NCI-H460 (cell line): ENCODE data around the gene KCNMA1. TPM values are rescaled to one million over a fixed set of nuclear protein-coding genes. Genes with fewer than 3 reads are reported as not detected.
"Not testable (repeated sequence)": the region's sequence is repeated elsewhere in the genome, so short reads cannot be mapped to it uniquely, and the experiment has no call there.

ENCODE experiments used
- DNase-seq: peaks from one replicate; pipeline ENCODE4 v3.0.0-alpha.2; 2016; ENCODE audit warnings: low read depth; ENCODE audit errors: extremely low read depth
- polyA plus RNA-seq: library from polyadenylated mRNA; depleted of rRNA; stranded (reverse); fragments of >200 nt; gene quantifications from 2 replicates; pipeline ENCODE4 v1.2.3, GENCODE V29; 2014; cell fraction: nucleus; rRNA removed
- total RNA-seq: library from RNA; depleted of rRNA; stranded (reverse); fragments of >200 nt; shearing (Covaris generic); gene quantifications from 2 replicates; pipeline ENCODE4 v1.2.3, GENCODE V29; 2014; rRNA removed

Gene KCNMA1
- total RNA-seq = 0.52 and 0.54 TPM in 2 replicates
- 0.58 TPM in 1 of 2 replicates, not detected in the other for polyA plus RNA-seq

DNA sequence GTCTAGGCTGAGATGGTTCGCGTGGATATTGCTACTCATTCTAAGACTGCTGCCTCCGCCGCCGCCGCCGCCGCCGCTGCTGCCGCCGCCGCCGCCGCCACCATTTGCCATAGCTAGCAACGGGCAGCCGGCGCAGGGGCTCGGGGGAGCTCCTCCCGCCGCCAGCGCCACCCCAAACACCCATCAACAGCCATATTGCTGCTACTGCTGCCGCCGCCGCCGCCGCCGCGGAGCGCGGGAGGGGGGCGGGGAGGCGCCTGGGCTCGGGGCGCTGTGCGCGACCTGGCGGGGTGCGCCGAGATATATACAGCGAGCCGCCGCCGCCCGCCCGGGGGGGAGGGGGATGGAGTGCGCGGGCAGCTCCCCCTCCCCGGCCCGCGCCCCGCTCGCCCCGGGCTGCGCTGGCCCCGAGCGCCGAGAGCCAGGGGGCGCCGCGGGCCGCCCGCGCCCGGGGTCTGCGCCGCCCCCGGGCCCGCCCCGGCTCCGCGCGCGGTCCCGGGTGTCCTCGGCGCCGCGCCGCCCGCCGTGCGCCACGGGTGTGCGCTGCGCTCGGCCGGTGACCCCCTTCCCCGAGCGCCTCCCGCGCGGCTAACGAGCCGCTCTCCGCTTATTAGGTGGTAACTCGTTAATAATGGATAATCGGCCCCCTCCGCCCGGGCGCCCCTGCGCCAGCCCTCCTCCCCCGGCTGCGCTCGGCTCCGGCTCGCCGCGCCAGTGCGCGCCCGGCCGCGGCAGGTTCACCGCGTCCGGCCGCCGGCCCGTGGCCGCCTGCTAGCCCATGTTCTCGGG is at the start of gene KCNMA1:
Gene KCNMA1, minus strand, starts transcription at position 277 of the 789 bp plus-strand sequence.
- DNase-seq = no peak

DNA sequence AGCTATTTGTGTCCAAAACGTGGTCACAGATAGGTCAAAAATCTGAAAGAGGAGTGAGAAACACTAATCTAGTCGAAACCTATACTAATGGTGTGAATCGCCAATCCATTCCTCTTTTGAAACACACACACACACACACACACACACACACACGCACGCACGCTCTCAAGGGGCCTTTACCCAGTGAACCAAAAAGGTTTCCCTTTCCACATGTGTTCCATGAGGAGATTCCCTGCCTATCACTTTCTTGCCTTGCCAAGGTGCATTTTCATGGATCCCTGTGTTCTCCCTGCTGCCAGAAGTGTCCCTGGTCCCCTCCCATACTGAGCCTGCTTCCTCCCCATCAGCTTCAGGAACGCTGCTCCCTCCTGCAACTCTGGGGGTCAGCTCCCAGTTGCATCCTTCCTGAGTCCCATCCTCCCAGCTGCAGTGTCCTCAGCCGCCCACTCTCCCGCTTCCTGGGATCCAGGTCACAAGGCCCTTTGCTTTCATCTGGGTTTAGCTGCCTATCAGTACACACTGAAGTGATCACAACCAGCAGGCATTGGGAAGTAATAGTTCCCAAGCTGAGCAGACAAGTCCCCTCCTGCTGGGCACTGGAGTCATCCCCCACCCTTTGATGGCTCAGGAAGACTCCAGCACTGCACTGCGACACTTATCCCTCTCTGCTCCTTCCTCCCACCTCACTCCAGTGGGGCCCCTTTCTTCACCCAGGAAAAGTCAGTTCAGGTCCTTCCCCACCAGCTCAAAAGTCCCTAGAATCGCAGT is 49.2 kb upstream of the KCNMA1 start:
- no peak for DNase-seq

DNA sequence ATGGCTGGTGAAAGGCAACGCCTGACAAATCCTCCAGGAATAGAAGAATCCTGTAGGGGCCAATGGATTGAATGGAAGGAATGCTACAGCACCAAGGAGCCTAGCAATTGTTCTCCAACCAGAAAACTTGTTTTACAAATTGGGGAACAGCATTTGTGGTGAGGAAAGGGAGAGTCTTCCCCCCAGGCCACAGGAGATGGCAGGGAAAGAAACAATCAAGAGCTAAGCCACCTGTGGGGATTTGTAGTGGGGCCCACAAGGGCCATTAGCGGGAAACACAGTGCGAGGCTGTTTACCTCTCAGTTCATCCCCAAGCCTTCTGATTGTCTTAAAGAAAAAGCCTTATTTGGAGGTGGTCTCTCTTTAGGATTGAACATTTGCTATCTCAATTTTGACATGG is 48.5 kb upstream of the KCNMA1 start:
- DNase-seq = no peak

DNA sequence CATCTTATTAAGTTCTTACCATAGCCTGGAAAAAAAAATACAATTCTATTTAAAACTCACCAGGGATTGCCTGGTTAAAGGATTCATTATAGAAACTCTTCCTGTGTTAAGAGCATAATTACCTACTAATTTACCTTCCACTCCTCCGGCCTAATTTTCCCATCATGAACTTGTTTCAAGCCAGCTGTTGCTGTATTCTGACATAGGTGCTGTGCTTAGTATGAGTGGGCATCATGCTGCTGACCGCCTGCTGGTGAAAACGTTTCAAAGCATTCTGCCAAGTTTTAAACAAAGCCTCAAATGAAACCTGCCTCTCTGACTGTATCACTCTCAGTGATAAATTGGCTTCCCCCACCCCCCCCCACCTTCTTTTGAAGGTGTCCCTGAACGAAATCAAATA is 47.8 kb upstream of the KCNMA1 start:
- no peak for DNase-seq

DNA sequence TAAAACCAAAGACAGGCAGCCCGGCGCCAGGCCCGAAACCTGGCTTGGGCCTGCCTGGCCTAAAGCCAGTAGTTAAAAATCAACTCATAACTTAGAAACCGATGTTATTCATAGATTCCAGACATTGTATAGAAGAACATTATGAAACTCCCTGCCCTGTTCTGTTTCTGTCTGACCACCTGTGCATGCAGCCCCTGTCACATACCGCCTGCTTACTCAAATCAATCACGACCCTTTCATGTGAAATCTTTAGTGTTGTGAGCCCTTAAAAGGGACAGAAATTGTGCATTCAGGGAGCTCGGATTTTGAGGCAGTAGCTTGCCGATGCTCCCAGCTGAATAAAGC is 45.5 kb upstream of the KCNMA1 start:
- not testable (repeated sequence) for DNase-seq

DNA sequence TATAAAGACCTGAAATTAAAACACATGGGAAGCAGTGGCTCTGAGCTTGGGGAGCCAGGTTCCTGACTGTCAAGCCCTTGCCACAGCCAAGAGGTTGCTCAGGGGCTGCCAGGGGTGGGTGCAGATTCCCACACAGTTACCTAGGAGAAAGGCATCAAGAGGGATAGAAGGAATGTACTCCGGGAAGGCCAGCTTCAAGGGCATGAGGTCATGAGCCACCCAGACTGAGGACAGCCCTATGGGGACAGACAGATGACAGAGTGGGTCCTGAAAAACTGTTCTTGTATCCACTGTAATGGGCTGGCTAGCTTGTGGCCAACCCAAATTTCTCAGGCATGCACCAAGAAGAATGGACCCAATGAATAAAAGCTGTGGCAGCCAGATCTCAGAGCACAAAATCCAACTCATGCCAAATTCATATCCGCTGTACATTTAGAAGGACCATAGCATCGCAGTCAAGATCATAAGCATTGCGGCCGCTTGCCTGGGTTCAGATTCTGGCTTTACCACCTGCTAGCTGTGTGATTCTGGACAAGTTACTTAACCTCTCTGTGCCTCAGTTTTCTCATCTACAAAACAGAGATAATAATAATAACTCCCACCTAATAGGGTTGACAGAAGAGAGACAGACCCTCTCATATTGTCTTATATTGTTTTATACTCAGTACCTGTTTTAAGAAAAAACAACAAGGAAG is 44.9 kb upstream of the KCNMA1 start:
- DNase-seq = no peak

DNA sequence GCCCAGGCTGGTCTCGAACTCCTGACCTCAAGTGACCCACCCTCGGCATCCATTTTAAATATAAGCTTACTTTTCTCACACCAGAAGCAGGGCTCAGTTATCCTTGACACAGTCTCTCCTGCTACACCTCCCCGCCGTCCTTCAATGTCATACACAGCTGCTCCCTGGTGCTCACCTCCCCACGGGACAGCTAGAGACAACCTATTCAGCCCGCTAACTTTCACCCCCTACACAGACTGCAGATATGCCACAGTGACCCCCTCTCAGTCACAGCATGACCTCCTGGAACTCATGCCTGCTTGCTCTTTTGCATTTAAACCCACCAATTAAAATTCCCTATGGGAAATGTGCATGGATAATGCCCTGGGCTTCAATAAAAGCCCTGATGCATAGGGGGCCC is 44.2 kb upstream of the KCNMA1 start:
- DNase-seq = no peak

DNA sequence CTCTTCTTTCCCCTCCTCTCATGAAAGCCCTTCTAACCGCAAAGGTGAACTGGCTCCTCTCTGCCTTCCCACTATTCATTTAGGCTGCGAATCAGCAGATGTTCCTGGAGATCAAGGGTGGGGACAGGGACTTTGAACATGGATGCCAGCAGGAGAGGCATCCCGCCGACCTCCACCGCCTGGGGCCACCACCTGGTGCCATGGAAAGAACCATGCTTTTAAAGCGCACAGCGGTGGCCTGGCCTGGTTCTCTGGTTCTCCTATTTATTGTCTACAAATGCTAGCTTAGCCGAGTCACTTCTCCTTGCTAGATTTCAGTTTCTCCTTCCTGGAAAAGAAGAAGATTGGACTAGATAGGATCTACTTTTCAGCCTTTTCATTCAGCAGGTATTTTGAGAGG is 43.2 kb upstream of the KCNMA1 start:
- DNase-seq = no peak

DNA sequence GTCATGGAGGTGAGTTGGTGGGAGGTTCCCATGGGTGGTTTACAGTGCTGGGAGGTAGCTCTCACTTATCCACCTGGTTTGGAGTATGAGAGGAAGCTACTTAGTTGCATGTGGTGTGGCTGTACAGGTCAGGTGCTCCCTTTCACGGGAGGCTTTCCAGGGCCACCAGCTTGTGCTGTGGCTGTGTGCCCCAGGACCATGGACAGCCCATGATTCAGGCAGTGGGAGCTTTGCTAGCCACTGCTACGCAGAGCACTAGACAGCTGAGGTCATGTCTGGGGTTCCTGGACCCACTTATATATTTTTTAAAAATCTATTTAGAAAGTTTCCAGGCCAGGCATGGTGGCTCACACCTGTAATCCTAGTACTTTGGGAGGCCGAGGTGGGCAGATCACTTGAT is 42.5 kb upstream of the KCNMA1 start:
- no peak for DNase-seq

DNA sequence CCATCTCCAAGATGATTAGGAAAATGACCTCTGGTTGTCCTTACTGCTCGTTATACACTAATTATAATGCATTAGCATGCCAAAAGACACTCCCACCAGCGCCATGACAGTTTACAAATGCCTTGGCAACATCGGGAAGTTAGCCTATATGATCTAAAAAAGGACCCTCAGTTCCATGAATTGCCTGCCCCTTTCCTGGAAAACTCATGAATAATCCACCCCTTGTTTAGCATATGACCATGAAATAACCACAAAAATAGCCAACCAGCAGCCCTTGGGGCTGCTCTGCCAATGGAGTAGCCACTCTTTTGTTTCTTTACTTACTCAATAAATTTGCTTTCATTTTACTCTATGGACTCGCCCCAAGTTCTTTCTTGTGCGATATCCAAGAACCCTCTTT is 41.6 kb upstream of the KCNMA1 start:
- DNase-seq = no peak

DNA sequence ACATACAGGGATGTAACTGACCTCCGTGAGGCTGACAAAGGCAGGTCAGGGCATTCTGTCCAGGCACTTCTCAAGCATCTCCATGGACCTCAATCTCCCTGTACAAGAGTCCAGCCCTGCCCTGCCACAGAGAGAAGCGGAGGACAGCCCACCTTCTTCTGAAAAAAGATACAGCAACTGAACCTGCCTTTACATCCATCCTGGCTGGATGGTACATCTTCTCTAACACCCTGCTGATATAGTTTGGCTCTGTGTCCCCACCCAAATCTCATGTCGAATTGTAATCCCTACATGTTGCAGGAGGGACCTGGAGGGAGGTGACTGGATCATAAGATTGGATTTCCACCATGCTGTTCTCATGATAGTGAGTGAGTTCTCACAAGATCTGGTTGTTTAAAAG is 40.5 kb upstream of the KCNMA1 start:
- no peak for DNase-seq

DNA sequence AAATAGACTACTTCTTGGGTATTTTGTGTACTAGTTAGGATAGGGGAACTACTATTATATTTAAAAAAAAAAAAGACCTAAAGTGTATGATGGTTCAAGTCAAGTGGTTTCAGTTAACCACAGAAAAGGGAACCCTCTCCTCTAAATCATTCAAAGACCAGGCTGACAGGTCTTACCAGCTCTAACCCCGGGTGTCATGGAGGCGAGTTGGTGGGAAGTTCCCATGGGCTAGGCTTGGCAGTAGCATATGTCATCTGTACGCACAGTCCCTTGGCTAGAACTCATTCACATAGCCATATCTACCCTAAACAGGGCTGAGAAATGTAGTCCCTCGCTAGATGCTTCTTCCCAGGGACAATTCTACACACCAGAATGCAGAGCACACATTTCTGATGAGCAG is 37.7 kb upstream of the KCNMA1 start:
- DNase-seq = no peak

DNA sequence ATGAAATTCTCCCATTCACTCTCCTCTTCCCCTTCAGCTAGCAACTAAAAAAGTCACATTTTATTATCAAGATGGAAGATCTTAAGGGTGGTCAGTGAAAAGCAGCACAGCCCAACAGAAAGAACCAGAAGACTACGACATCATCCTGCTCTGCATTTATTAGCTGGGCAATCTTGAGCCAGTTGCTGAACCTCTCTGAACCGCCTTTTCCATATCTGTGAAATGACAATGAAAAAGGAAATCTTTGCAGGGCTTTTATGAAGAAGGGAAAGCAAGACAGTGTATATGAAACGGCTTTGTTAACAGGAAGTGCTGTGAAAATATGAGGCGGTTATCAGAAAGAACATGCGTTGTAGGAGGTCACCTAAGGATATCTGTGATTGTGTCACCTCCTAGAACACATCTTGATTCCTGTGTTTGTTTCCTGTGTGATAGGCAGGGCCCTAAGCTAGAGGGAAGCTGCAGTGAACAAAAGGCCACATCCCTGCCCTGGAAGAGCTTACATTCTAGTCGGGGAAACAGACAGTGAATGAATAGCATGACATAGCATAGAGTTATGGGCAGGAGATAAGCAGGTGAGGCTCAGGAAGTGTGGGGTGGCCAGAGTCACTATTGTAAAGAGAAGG is 36.0 kb upstream of the KCNMA1 start:
- no peak for DNase-seq

DNA sequence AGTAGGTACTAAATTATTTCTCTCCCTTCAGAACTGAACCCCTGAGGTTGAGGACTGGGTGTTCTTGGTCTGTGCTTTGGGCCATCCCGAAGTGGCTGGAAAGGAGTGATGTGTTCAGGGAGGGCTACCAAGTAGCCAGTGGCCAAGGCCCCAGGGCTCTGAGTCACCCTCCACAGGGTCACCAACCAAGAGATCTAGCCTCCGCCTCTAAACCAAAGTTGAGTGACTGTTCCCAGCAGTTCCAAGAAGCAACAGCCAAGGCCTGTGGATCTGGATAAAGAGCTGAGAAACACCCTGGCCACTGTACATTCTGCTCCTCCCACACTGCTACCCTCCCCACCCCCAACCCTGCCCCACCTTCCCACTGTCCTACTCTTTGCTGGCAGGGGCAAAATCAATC is 35.5 kb upstream of the KCNMA1 start:
- DNase-seq = no peak

DNA sequence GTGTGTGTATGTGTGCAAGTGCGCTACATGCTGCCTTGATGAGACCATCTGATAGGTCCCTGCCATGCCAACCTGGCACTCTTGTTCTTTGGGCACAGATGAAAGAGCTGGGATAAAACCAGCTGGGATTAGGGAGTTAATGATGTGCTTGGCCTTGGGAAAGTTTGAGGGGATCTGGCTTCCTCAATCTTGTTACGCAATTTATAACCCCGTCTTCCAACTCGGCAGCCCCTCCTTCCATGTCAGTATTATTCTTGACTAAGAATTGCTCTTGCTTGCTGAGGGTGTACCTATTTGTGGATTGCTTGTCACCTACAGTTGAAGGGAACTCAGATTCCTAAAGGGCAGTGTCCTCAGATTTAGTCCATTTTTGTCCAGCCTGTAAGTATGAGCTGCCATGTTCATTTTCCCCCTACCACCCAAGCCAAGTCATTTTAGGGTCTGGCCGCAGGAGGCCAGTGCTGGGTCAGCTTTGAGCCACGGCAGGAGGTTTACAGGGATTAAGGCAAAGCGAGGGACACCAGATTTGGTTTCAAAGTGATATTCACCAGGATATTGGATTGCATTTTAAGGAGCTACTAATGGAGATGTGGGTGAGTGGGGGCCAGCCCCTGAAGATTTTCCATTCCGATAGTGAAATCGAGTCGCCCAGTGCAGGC is 34.1 kb upstream of the KCNMA1 start:
- no peak for DNase-seq

DNA sequence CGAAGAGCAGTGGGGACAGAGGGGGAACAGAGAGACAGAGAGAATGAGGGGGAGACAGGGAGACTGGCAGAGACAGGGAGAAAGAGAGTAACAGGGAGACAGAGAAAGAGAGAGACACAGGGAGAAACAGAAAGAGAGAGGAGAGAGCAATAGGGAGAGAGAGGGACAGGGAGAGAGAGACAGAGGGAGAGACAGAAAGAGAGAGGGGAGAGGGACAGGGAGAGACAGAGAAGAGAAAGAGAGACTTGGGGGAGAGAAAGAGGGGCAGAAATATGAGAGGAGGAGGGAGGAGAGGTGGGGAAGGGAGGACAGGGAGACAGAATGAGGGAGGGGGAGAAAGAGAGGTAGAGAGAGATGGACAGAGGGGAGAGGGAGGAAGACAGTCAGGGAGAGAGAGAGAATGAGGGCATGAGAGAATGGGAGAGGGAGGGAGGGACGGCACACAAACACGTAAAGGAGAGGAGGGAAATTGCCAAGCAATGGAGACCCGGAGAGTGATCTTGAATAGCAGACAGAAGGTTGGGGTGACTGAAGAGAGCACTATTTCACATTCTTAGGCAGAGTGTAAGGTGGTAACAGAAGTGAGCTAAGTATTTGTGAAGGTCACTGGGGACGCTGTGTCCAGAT is 33.3 kb upstream of the KCNMA1 start:
- no peak for DNase-seq

DNA sequence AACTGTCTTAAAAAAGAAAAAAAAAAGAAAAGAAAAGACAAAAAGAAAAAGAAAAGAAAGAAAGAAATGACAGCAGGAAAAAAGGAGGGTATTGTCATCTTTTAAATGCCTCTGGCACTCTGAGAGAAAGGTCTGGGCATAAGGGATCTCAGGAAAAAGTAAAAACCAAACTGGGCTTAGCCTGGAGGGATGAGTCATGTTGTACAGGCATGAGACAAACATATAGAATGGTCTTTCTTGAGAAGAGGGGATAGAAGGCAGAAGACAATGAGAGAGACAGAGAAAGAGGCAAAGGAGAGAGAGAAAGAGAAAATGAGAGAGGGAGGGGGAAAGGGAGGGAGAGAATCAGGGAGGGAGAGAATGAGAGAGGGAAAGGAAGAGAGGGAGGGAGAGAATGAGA is 32.3 kb upstream of the KCNMA1 start:
- DNase-seq = no peak

DNA sequence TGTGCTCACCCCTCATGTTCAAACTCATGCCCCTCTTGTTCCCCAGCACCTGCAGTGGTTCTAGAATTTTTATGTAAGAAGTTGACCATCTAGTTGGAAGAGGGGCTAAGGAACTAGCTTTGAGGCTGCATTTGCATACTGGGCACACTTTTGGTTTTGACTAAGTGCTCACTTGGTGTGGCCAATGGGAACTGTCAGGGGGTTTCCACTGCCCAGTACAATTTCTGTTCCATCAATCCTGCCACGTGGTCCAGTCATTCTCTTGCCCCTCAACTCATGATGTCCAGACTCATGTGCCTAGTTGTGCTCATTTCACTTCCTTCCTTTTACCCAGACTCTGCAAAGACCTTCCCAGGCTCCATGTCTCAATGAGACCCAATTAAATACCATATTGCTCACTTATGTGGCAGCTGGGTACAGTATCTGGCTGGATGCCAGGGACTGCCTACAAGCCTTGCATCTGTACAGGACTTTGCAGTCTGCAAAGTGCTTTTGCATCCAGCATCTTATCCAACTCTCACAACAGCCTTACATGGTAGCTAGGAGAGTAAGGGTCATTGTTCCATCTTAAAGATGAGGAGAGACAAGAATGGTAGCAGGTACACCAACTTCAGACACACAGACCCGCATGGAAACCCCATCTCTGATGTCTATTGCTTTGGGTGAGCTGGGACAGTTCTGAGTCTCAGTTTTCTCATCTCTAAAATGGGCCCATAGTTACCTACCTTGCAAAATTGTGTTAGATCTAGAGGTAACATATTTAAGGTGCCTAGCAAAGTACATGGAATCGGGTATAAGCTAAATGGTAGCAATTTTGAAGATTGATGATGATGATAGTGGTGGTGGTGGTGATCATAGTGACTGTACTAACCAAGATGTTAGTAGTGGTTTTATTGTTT is 30.1 kb upstream of the KCNMA1 start:
- no peak for DNase-seq

DNA sequence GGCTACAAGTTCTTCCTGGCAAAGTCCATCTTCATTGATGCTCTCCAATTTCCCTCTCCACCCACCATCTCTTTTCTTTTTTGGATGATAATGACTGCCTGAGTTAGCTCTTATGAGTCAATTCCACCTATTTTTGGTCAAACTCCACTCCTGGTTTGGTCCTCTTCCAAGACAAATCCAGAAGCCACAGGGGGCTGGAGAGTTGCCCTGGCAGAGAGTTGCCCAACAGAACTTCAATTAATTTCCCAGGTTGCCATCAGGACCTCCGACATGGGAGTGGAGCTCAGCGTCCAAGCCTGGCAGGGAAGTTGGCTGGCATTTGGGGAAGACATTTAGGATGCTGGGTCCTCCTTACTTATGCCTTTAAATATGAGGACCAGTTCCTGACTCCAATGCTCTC is 29.2 kb upstream of the KCNMA1 start:
- DNase-seq = no peak
